Measurements from ENCODE around the gene DEDD. TPM values are rescaled to one million over a fixed set of nuclear protein-coding genes. Genes with fewer than 3 reads are reported as not detected.
A peak's percentile ranks its signal among the peaks of the same experiment; 100 is the strongest.

The DEDD gene
- total and polyA plus RNA-seq, 2 donors (not counting 1 experiment from before 2014, with no cell fraction given), result 21.6 to 40.3 TPM

GRCh38 chr1:161159913-161160243 lies 27.4 kb upstream of the DEDD start:
- DNase-seq (ENCODE audit: low read depth in 2 of 2), result no peak
- H3K36me3 ChIP-seq (ENCODE audit: control insufficient read depth, insufficient read depth, low read length), result peaks cover 26% of the 10 kb centered on the region
- H3K9ac ChIP-seq (ENCODE audit: insufficient read depth, low read length), result peak overlapping the region; percentile 87

GRCh38 chr1:161159087-161159912 lies 26.8 kb upstream of the DEDD start, which contains the start of gene USP21:
Gene USP21 (plus strand): TSS chr1:161159500. CDS start chr1:161160641, 1,141 bp downstream.
- Histone ChIP-seq H3K27me3 (ENCODE audit: control insufficient read depth, insufficient read depth, low read length) (no peaks in the 10 kb centered on the region), H3K79me2 (ENCODE audit: control insufficient read depth, insufficient read depth, low read length) (peaks cover 16% of the 10 kb centered on the region), H3K4me3 (replicated peaks in 1 of 4; ENCODE audit: control extremely low read depth in 1 of 4, insufficient read depth in 1 of 4, low read depth in 3 of 4, low read length in 4 of 4) (peak within 1 kb of the TSS; percentile 63 to 93 (median 81)), H3K4me2 (ENCODE audit: extremely low read depth, insufficient read depth, low read length) (peak within 1 kb of the TSS; percentile 88), H3K9me3 (ENCODE audit: control insufficient read depth, insufficient read depth, low read depth, low read length) (no peaks in the 10 kb centered on the region), H4K20me1 (ENCODE audit: control insufficient read depth, extremely low read depth, insufficient read depth, low read length) (no peaks in the 10 kb centered on the region), H3K9ac (ENCODE audit: insufficient read depth, low read length) (peak within 1 kb of the TSS; percentile 87), H3K36me3 (ENCODE audit: control insufficient read depth, insufficient read depth, low read length) (peaks cover 22% of the 10 kb centered on the region), H3K4me1 (ENCODE audit: control insufficient read depth, extremely low read depth, insufficient read depth, low read length) (peaks cover 7% of the 10 kb centered on the region), H2AFZ (ENCODE audit: low read length) (peak within 1 kb of the TSS; percentile 70), H3K27ac (ENCODE audit: insufficient read depth, low read length) (peak within 1 kb of the TSS; percentile 68)
- no peak for TF ChIP-seq EZH2 (IDR thresholded peaks at IDR 0.05; ENCODE audit: low read length, missing control alignments)
- TF ChIP-seq, protein P1, sequence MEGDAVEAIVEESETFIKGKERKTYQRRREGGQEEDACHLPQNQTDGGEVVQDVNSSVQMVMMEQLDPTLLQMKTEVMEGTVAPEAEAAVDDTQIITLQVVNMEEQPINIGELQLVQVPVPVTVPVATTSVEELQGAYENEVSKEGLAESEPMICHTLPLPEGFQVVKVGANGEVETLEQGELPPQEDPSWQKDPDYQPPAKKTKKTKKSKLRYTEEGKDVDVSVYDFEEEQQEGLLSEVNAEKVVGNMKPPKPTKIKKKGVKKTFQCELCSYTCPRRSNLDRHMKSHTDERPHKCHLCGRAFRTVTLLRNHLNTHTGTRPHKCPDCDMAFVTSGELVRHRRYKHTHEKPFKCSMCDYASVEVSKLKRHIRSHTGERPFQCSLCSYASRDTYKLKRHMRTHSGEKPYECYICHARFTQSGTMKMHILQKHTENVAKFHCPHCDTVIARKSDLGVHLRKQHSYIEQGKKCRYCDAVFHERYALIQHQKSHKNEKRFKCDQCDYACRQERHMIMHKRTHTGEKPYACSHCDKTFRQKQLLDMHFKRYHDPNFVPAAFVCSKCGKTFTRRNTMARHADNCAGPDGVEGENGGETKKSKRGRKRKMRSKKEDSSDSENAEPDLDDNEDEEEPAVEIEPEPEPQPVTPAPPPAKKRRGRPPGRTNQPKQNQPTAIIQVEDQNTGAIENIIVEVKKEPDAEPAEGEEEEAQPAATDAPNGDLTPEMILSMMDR (conservative IDR thresholded peaks at IDR 0.05 in 1 of 2, IDR thresholded peaks at IDR 0.05 in 1 of 2; ENCODE audit: low read depth in 1 of 2, low read length in 2 of 2), result peak; percentile 30 to 54
- DNase-seq (ENCODE audit: low read depth in 2 of 2), result peak; percentile 80 to 87

More at GRCh38 chr1:161159913-161160243, 27.4 kb upstream of the DEDD start:
- Histone ChIP-seq H3K27ac (ENCODE audit: insufficient read depth, low read length) (peak overlapping the region; percentile 68), H2AFZ (ENCODE audit: low read length) (peak overlapping the region; percentile 17), H4K20me1 (ENCODE audit: control insufficient read depth, extremely low read depth, insufficient read depth, low read length) (no peaks in the 10 kb centered on the region), H3K4me3 (replicated peaks in 1 of 4; ENCODE audit: control extremely low read depth in 1 of 4, insufficient read depth in 1 of 4, low read depth in 3 of 4, low read length in 4 of 4) (peak overlapping the region; percentile 63 to 93 (median 81)), H3K4me1 (ENCODE audit: control insufficient read depth, extremely low read depth, insufficient read depth, low read length) (peaks cover 7% of the 10 kb centered on the region), H3K79me2 (ENCODE audit: control insufficient read depth, insufficient read depth, low read length) (peaks cover 16% of the 10 kb centered on the region), H3K4me2 (ENCODE audit: extremely low read depth, insufficient read depth, low read length) (peak overlapping the region; percentile 88), H3K27me3 (ENCODE audit: control insufficient read depth, insufficient read depth, low read length) (no peaks in the 10 kb centered on the region), H3K9me3 (ENCODE audit: control insufficient read depth, insufficient read depth, low read depth, low read length) (no peaks in the 10 kb centered on the region)
- TF ChIP-seq EZH2 (IDR thresholded peaks at IDR 0.05; ENCODE audit: low read length, missing control alignments), result no peak
- TF ChIP-seq, protein P1 (conservative IDR thresholded peaks at IDR 0.05 in 1 of 2, IDR thresholded peaks at IDR 0.05 in 1 of 2; ENCODE audit: low read depth in 1 of 2, low read length in 2 of 2), result no peak

- no peak overlapping the region for H2AFZ ChIP-seq (ENCODE audit: low read length)
- no peaks in the 10 kb centered on the region for H3K27me3 ChIP-seq (ENCODE audit: control insufficient read depth, insufficient read depth, low read length)
- H3K27ac ChIP-seq (ENCODE audit: insufficient read depth, low read length), result peak overlapping the region; percentile 68
- H3K4me2 ChIP-seq (ENCODE audit: extremely low read depth, insufficient read depth, low read length), result peak overlapping the region; percentile 49
- no peak for TF ChIP-seq EZH2 (IDR thresholded peaks at IDR 0.05; ENCODE audit: low read length, missing control alignments)
- TF ChIP-seq, protein P1 (conservative IDR thresholded peaks at IDR 0.05 in 1 of 2, IDR thresholded peaks at IDR 0.05 in 1 of 2; ENCODE audit: low read depth in 1 of 2, low read length in 2 of 2), result no peak
- H4K20me1 ChIP-seq (ENCODE audit: control insufficient read depth, extremely low read depth, insufficient read depth, low read length), result no peaks in the 10 kb centered on the region
- no peak overlapping the region for H3K9ac ChIP-seq (ENCODE audit: insufficient read depth, low read length)
- peaks cover 7% of the 10 kb centered on the region for H3K4me1 ChIP-seq (ENCODE audit: control insufficient read depth, extremely low read depth, insufficient read depth, low read length)
- DNase-seq (ENCODE audit: low read depth in 2 of 2), result no peak
- H3K79me2 ChIP-seq (ENCODE audit: control insufficient read depth, insufficient read depth, low read length), result peaks cover 17% of the 10 kb centered on the region
- peak overlapping the region in 2 of 4 experiments; percentile 71 to 93 for H3K4me3 ChIP-seq (replicated peaks in 1 of 4; ENCODE audit: control extremely low read depth in 1 of 4, insufficient read depth in 1 of 4, low read depth in 3 of 4, low read length in 4 of 4)
- H3K9me3 ChIP-seq (ENCODE audit: control insufficient read depth, insufficient read depth, low read depth, low read length), result no peaks in the 10 kb centered on the region
- peaks cover 20% of the 10 kb centered on the region for H3K36me3 ChIP-seq (ENCODE audit: control insufficient read depth, insufficient read depth, low read length)
Observed at GRCh38 chr1:161158316-161159010, 26.0 kb upstream of the DEDD start.
